WTC11 (cell line): Measurements from ENCODE around the gene ADISSP. TPM values are rescaled to one million over a fixed set of nuclear protein-coding genes. Genes with fewer than 3 reads are reported as not detected.
A peak's percentile ranks its signal among the peaks of the same experiment; 100 is the strongest.

Experiments
- ATAC-seq: fragments of 200-7000 bp; cut with Tn5 transposase; 2 replicates; pipeline ENCODE4 v1.10.0; 2021; ENCODE audit warnings: mild to moderate bottlenecking, moderate library complexity
- CTCF ChIA-PET: fragments of 300-600 bp; sonication (Branson Sonifier 250); formaldehyde crosslinking; loops from one replicate; lab custom pipeline; 2021; ENCODE audit warnings: antibody characterized with exemption; lab: Charles Lee
- POLR2A ChIA-PET: fragments of 350-600 bp; sonication (Branson Sonifier 250); formaldehyde crosslinking; loops from one replicate; lab custom pipeline; 2021; ENCODE audit warnings: antibody characterized with exemption; lab: Charles Lee
- DNase-seq: peaks from one replicate; pipeline ENCODE4 v3.0.0; 2021; ENCODE audit warnings: low spot score
- H3K27ac Mint-ChIP-seq: 2 replicates; pipeline ENCODE4 v1.8.0; 2021; ENCODE audit warnings: mixed read lengths
- H3K27me3 Mint-ChIP-seq: 2 replicates; pipeline ENCODE4 v1.8.0; 2021; ENCODE audit warnings: low read depth, mild to moderate bottlenecking, moderate library complexity, mixed read lengths
- H3K36me3 Mint-ChIP-seq: 2 replicates; pipeline ENCODE4 v1.8.0; 2021; ENCODE audit warnings: mixed read lengths
- H3K4me1 Mint-ChIP-seq: 2 replicates; pipeline ENCODE4 v1.8.0; 2022; ENCODE audit warnings: mixed read lengths
- H3K4me3 Mint-ChIP-seq: 2 replicates; pipeline ENCODE4 v1.8.0; 2021; ENCODE audit warnings: mild to moderate bottlenecking, moderate library complexity, mixed read lengths
- H3K9me3 Mint-ChIP-seq: 2 replicates; pipeline ENCODE4 v1.8.0; 2021; ENCODE audit warnings: mixed read lengths
- CREM ChIP-seq: sonication (generic); formaldehyde crosslinking; IDR thresholded peaks from 2 replicates; pipeline ENCODE4 v1.8.1; 2022; ENCODE audit warnings: mild to moderate bottlenecking, missing genetic modification reagents, moderate library complexity
- CTCF ChIP-seq: fragments of 200-600 bp; IDR thresholded peaks from 2 replicates; pipeline ENCODE4 v1.8.0; 2022; ENCODE audit warnings: antibody characterized with exemption
- EMX1 ChIP-seq: fragments of 250-450 bp; sonication (Bioruptor Pico); IDR thresholded peaks from 2 replicates; pipeline ENCODE4 v1.8.0; 2021; ENCODE audit warnings: mild to moderate bottlenecking
- FOXJ3 ChIP-seq: sonication (generic); formaldehyde crosslinking; IDR thresholded peaks from 2 replicates; pipeline ENCODE4 v1.9.0; 2021; ENCODE audit warnings: missing genetic modification reagents, mild to moderate bottlenecking, borderline replicate concordance
- FOXP1 ChIP-seq: sonication (generic); formaldehyde crosslinking; IDR thresholded peaks from 2 replicates; pipeline ENCODE4 v1.8.0; 2022; ENCODE audit warnings: missing genetic modification reagents, mild to moderate bottlenecking, moderate library complexity, borderline replicate concordance
- HMGA2 ChIP-seq: fragments of 250-450 bp; sonication (Bioruptor Pico); IDR thresholded peaks from 2 replicates; pipeline ENCODE4 v1.4.0; 2021; ENCODE audit warnings: mild to moderate bottlenecking, moderate library complexity
- ZBTB43 ChIP-seq: sonication (generic); formaldehyde crosslinking; IDR thresholded peaks from 2 replicates; pipeline ENCODE4 v1.8.1; 2023; ENCODE audit warnings: mild to moderate bottlenecking, missing genetic modification reagents
- ZMAT4 ChIP-seq: fragments of 250-450 bp; sonication (Bioruptor Pico); IDR thresholded peaks from 2 replicates; pipeline ENCODE4 v1.9.0; 2021; ENCODE audit warnings: mild to moderate bottlenecking
- ZNF121 ChIP-seq: sonication (generic); formaldehyde crosslinking; IDR thresholded peaks from 2 replicates; pipeline ENCODE4 v1.8.0; 2023; ENCODE audit warnings: missing genetic modification reagents
- ZNF416 ChIP-seq: fragments of 250-450 bp; sonication (Bioruptor Pico); IDR thresholded peaks from 2 replicates; pipeline ENCODE4 v1.9.0; 2021; ENCODE audit warnings: mild to moderate bottlenecking, inconsistent platforms
- ZNF423 ChIP-seq: fragments of 250-450 bp; sonication (Bioruptor Pico); IDR thresholded peaks from 2 replicates; pipeline ENCODE4 v2.1.2; 2022; ENCODE audit warnings: mild to moderate bottlenecking, moderate library complexity
- total RNA-seq: library from RNA; stranded (reverse); gene quantifications from 3 replicates; pipeline ENCODE4 v1.2.3, GENCODE V29; 2021
- TF ChIP-seq, protein P1 (sequence below): sonication (generic); formaldehyde crosslinking; IDR thresholded peaks from 2 replicates; pipeline ENCODE4 v1.8.0; 2022; ENCODE audit warnings: mild to moderate bottlenecking, missing genetic modification reagents
- TF ChIP-seq, protein P2 (sequence below): sonication (generic); formaldehyde crosslinking; IDR thresholded peaks from 2 replicates; pipeline ENCODE4 v1.8.1; 2023; ENCODE audit warnings: mild to moderate bottlenecking, missing genetic modification reagents
- TF ChIP-seq, protein P3 (sequence below): sonication (generic); formaldehyde crosslinking; IDR thresholded peaks from 2 replicates; pipeline ENCODE4 v1.8.0; 2022; ENCODE audit warnings: missing genetic modification reagents
- TF ChIP-seq, protein P4 (sequence below): sonication (generic); formaldehyde crosslinking; IDR thresholded peaks from 2 replicates; pipeline ENCODE4 v1.8.1; 2022; ENCODE audit warnings: mild to moderate bottlenecking, moderate library complexity, missing genetic modification reagents

The ADISSP gene
- total RNA-seq, 1 experiment from 2014 or later = 129 TPM

GRCh38 chr20:3733119-3733995 lies 34.2 kb downstream of the ADISSP start (continued):
- TF ChIP-seq CTCF (no peak), ZNF121 (no peak), EMX1 (CRISPR knock-in tag) (no peak), ZMAT4 (no peak)

DNA sequence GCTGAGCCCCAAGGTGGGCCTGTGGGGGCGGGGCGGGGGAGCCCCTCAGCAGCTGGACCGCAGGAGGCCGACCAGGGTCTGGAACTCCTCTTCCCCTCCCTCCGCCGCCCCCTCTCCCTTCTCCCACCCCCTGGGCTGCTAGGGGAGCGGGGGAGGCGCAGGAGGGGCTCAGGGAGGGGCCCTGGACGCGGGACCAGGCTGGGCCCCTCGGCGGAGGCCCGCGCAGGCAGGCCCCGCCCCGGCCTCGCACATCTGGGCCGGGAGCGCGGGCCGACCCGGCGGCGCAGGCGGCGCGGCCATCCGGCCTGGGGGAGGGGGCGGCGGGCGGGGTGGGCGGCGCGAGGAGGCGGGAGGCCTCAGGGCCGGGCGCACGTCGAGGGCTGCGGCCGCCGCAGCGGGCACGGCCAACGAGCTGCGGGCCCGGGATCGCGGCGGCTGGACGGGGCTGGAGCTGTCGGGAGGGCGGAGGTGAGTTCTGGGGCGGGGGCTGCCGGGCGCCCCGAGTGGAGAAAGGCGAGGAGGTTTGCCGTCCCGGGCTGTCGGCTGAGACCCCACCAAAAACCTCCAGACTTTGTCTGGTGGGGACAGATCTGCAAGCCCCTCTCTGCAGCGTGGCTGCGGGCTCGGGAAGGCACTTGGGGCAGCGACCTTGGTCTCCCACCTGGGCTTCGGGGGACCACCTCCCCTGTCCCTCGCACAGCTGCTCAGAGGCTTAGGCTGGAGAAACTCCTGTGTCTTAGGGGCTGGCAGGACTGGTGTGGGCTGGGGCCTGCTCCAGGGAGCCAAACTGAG lies 35.0 kb downstream of the ADISSP start, which contains the start of gene HSPA12B:
Gene HSPA12B (plus strand): TSS at position 359 of the 792 bp plus-strand sequence. CDS start 5,990 bp downstream, outside the sequence.
- ATAC-seq (peak; percentile 69), DNase-seq (peak; percentile 51)
- CTCF ChIA-PET = interaction anchor here (0.7 to 5.5 kb wide), 16 partner anchors 9 to 122 kb away, joined by 3 to 43 read pairs (median 4); no protein-coding TSS in a partner anchor
- TF ChIP-seq, protein P1, sequence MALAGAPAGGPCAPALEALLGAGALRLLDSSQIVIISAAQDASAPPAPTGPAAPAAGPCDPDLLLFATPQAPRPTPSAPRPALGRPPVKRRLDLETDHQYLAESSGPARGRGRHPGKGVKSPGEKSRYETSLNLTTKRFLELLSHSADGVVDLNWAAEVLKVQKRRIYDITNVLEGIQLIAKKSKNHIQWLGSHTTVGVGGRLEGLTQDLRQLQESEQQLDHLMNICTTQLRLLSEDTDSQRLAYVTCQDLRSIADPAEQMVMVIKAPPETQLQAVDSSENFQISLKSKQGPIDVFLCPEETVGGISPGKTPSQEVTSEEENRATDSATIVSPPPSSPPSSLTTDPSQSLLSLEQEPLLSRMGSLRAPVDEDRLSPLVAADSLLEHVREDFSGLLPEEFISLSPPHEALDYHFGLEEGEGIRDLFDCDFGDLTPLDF (CRISPR knock-in tag) = no peak
- TF ChIP-seq ZBTB43 = no peak
- TF ChIP-seq FOXP1 (CRISPR knock-in tag) = no peak; the same call in 1 of the 2 replicates
- TF ChIP-seq HMGA2 (CRISPR knock-in tag) = no peak
- TF ChIP-seq, protein P2, sequence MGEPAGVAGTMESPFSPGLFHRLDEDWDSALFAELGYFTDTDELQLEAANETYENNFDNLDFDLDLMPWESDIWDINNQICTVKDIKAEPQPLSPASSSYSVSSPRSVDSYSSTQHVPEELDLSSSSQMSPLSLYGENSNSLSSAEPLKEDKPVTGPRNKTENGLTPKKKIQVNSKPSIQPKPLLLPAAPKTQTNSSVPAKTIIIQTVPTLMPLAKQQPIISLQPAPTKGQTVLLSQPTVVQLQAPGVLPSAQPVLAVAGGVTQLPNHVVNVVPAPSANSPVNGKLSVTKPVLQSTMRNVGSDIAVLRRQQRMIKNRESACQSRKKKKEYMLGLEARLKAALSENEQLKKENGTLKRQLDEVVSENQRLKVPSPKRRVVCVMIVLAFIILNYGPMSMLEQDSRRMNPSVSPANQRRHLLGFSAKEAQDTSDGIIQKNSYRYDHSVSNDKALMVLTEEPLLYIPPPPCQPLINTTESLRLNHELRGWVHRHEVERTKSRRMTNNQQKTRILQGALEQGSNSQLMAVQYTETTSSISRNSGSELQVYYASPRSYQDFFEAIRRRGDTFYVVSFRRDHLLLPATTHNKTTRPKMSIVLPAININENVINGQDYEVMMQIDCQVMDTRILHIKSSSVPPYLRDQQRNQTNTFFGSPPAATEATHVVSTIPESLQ = no peak
- TF ChIP-seq, protein P3, sequence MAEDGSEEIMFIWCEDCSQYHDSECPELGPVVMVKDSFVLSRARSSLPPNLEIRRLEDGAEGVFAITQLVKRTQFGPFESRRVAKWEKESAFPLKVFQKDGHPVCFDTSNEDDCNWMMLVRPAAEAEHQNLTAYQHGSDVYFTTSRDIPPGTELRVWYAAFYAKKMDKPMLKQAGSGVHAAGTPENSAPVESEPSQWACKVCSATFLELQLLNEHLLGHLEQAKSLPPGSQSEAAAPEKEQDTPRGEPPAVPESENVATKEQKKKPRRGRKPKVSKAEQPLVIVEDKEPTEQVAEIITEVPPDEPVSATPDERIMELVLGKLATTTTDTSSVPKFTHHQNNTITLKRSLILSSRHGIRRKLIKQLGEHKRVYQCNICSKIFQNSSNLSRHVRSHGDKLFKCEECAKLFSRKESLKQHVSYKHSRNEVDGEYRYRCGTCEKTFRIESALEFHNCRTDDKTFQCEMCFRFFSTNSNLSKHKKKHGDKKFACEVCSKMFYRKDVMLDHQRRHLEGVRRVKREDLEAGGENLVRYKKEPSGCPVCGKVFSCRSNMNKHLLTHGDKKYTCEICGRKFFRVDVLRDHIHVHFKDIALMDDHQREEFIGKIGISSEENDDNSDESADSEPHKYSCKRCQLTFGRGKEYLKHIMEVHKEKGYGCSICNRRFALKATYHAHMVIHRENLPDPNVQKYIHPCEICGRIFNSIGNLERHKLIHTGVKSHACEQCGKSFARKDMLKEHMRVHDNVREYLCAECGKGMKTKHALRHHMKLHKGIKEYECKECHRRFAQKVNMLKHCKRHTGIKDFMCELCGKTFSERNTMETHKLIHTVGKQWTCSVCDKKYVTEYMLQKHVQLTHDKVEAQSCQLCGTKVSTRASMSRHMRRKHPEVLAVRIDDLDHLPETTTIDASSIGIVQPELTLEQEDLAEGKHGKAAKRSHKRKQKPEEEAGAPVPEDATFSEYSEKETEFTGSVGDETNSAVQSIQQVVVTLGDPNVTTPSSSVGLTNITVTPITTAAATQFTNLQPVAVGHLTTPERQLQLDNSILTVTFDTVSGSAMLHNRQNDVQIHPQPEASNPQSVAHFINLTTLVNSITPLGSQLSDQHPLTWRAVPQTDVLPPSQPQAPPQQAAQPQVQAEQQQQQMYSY (CRISPR knock-in tag) = no peak
- no peak for TF ChIP-seq FOXJ3 (CRISPR knock-in tag)
- TF ChIP-seq CREM = 0 out of 2 replicates have a peak, but pooled peaks have one; percentile 23
- no peak for TF ChIP-seq ZNF416 (CRISPR knock-in tag)
- TF ChIP-seq, protein P4, sequence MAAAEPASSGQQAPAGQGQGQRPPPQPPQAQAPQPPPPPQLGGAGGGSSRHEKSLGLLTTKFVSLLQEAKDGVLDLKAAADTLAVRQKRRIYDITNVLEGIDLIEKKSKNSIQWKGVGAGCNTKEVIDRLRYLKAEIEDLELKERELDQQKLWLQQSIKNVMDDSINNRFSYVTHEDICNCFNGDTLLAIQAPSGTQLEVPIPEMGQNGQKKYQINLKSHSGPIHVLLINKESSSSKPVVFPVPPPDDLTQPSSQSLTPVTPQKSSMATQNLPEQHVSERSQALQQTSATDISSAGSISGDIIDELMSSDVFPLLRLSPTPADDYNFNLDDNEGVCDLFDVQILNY = peak; percentile 65
- TF ChIP-seq ZNF423 = no peak
- H3K27me3 Mint-ChIP-seq = peaks cover 43% of the 10 kb centered on the region
- H3K9me3 Mint-ChIP-seq = no peaks in the 10 kb centered on the region
- H3K27ac Mint-ChIP-seq = no peak within 1 kb of the TSS
- H3K4me3 Mint-ChIP-seq = peak within 1 kb of the TSS; percentile 64
- H3K4me1 Mint-ChIP-seq = peaks cover 23% of the 10 kb centered on the region
- no peaks in the 10 kb centered on the region for H3K36me3 Mint-ChIP-seq
- POLR2A ChIA-PET = interaction anchor here (0.5 to 0.8 kb wide), 4 partner anchors 13 to 1180 kb away, joined by 3 to 6 read pairs (median 4); partner anchors contain the start of gene ADISSP
